ENCODE data around the gene ASTN2.
"Not testable (repeated sequence)": the region's sequence is repeated elsewhere in the genome, so short reads cannot be mapped to it uniquely, and the experiment has no call there.

ASTN2 gene

GRCh38 chr9:116942593-116943061 is 472.2 kb downstream of the ASTN2 start:
- no peak for DNase-seq

- no peak for DNase-seq
Observed at GRCh38 chr9:116941266-116941665, 473.6 kb downstream of the ASTN2 start.

GRCh38 chr9:116940614-116941215 is 474.1 kb downstream of the ASTN2 start:
- no peak for DNase-seq

- no peak for DNase-seq
Observed at GRCh38 chr9:116939614-116940013, 475.2 kb downstream of the ASTN2 start.

- DNase-seq, result no peak
Observed at GRCh38 chr9:116939161-116939560, 475.7 kb downstream of the ASTN2 start.

DNA sequence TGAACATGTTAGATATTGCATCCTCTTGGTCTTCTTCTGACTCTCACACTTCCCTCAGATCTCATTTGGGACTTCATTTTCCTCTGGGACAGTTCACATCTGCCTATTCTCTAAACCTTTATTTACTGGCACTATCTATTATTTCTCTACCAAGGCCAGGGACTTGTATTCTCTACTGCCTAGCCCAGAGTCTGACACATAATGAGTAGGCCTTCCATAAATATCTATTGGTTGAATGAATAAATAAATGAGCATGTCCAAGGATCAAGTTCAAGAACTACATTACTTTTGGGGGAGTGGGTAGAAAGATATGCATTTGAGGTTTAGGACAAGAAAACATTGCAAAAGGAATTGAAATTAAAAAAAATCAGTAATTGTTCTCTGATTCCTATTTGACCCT is 477.5 kb downstream of the ASTN2 start:
- no peak for DNase-seq

DNA sequence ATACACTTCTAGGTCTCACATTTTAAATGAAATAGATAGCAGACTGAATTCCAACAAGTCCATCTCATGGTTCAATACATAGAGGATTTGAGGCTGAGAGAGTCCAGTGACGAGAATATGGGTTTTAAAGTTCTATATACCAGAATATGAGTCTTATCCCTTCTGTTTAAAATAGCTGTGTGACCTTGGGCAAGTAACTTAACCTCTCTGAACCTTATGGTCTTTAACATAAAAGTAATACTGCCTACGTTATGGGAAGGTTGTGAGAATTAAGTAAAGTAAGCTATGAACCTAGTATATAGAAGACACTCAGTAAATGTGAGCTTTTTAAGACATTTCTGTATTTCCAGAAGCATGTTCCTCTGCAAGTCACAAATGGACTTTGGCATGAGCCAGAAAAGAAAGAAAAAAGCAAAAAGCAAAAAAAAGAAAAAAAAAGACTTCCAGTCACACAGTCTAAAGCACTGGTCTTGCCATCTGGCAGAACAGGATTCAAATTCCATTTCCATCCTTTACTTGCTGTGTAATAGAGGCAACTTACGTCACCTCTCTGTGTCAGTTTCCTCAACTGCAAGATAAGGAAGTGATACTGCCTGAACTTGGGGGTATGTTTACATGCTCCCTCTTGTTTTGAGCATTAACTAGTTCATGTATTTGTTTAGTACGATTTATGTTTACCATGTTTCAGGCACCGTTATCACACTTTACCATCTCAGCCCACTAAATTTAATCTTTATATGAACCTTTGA is 479.5 kb downstream of the ASTN2 start:
- no peak for DNase-seq

- DNase-seq, result no peak
Observed at GRCh38 chr9:116934131-116934530, 480.7 kb downstream of the ASTN2 start.

GRCh38 chr9:116933251-116933650 is 481.6 kb downstream of the ASTN2 start:
- no peak for DNase-seq

DNA sequence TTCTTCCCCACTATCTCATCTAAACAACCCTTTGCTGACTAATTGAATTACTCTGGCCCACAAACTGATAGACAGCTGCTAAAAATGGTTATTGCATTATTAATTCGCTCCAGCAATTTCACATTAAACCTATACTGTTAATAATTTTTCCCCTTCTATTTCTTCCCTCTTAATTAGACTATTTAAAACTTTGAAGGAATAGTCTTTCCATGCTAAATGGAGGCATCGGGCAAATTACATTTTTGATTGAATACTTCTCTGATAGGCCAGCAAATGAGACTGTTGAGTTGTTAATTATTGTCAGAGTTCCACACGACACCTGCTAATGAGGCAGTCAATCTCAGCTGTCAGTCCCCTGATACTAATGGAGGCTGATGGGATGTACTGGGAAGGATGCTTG is 485.2 kb downstream of the ASTN2 start:
- no peak for DNase-seq

GRCh38 chr9:116928884-116929283 is 486.0 kb downstream of the ASTN2 start:
- DNase-seq, result no peak

DNA sequence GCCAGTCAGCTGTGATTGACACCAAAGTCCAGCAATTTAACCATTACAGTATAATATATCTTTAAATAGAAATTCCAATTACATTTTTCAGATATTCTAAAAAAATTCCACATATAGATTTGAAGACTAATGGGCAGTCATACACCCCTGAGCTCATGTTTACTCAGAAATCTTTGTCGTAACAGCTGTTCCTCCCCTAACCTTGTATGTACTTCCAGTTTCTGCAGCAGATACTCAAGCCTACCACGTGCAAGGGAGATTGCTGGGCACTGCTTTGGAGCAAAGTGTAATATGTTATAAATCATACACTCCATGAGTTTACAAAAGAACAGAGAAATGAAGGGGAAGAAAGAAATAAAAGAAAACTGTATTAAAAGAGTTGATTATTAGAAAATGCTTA is 486.6 kb downstream of the ASTN2 start:
- DNase-seq, result no peak

GRCh38 chr9:116927726-116928125 is 487.1 kb downstream of the ASTN2 start:
- no peak for DNase-seq

- DNase-seq, result no peak
Observed at GRCh38 chr9:116925121-116925520, 489.7 kb downstream of the ASTN2 start.

GRCh38 chr9:116924462-116925110 is 490.3 kb downstream of the ASTN2 start:
- DNase-seq, result no peak

DNA sequence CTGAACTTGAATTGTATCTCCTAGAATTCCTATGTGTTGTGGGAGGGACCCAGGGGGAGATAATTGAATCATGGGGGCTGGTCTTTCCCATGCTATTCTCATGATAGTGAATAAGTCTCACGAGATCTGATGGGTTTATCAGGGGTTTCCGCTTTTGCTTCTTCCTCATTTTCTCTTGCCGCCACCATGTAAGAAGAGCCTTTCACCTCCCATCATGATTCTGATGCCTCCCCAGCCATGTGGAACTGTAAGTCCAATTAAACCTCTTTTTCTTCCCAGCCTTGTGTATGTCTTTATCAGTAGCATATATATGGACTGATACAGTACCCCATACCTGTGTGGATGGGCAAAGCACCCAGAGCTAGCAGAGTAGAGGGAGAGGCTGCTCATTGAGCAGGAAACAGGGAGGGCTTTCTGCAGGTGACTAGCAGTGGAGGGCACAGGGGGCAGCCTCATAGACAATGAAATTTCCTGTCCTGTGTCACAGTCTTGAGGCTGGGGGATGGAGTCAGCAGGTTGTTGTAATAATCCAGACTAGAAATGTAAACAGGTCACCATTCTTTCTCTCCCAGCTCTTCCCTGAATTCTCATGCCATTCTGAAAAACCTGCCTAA is 496.9 kb downstream of the ASTN2 start:
- DNase-seq, result not testable (repeated sequence)

GRCh38 chr9:116913536-116913935 is 501.3 kb downstream of the ASTN2 start:
- DNase-seq, result no peak

DNA sequence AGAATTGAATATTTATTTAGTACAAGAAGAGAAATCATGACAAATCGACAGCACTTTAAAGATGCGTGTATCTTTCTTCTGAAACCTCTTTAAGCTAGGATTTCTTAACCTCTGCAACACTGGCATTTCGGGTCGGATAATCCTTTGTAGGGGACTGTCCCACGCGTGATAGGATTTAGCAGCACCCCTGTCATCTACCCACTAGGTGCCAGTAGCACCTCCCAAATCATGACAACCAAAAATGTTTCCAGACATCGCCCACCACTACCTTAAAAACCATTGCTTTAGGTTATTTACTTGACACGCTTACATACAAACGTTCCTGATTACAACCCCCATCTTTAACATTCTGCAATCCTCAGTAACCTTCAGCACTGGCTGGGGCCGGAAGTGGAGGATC is 504.7 kb downstream of the ASTN2 start:
- DNase-seq, result no peak

DNA sequence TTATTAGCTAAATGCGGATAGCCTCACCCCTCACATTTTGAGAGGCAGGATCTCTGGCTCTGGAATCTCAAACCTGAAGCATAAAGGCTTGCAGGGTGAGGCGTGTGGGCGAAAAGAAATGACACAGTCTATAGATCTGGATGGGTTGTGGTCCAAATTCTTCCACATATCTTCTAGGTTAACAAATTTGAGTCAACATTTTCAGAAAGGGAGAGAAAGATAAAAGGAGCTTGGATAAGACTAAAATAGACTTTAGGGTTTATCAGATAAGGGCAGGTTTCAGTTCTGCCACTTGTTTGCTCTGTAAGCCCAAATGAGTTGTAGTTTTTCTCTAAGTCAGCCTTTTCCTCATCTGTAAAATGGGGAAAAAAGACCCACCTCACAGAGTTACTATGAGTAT is 506.9 kb downstream of the ASTN2 start:
- no peak for DNase-seq

DNA sequence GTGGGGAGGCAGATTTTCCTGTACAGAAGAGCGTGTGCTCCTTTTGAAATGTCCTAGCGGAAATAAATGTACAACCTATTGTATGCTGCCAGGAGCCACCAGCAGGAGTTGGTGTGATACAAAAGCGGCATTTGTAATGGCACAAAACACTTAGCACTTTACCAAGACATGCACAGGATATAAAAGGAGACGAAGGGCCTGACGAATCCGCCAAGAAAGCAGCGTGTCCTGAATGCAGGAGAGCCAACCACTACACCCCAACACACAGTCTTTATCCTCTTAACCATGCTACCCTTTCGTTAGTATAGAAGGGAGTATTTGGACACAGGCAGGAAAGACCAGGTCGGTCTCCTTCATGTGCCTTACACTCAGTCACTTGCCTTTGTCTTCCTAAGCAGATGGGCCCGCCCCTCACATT is 509.7 kb downstream of the ASTN2 start:
- no peak for DNase-seq

- DNase-seq, result no peak
Observed at GRCh38 chr9:116904165-116904564, 510.7 kb downstream of the ASTN2 start.

GRCh38 chr9:116901260-116901659 is 513.6 kb downstream of the ASTN2 start:
- DNase-seq, result no peak

DNA sequence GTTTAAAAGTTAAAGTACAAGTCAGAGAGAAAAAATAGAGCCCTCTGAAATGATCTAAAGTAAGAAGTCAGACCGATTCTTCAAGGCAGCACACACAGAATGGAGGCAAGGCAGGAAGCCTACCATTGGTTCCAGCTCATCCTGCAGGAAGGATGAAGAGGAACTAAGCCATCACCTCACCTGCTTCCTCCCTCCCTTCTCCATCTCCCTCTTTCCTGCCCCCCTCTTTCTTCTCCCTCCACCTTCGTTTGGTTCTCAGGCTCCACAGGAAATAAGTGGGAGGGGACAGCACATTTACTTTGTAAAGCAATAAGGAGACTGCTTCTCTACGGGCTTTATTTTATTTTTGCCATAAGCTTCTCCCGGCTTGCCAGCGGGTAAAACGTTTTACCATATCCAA is 514.3 kb downstream of the ASTN2 start:
- no peak for DNase-seq

DNA sequence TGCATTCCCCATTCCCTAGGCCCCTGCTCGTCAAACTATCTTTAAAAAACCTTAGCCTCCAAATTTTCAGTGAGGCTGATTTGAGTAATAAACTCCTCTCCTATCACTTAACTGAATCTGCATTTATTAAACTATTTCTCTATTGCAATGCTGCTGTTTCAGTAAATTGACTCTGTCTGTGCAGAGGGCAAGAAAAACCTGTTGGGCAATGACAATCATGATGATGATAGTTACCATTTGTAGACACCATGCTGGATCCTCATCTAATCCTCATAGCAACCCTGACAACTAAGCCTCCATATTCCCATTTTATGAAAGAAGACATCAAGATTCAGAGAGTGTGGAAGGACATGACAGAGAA is 514.9 kb downstream of the ASTN2 start:
- DNase-seq, result no peak

Measured in left hindlimb (tissue), 1 donor.